Skeletal muscle satellite cell (primary cell): ENCODE results near the gene H6PD.
"Not testable (repeated sequence)": the region's sequence is repeated elsewhere in the genome, so short reads cannot be mapped to it uniquely, and the experiment has no call there.

Experiments used
- H3K27me3 ChIP-seq: 2 replicates; pipeline ENCODE4 v1.7.0; 2013; ENCODE audit warnings: low read length; ENCODE audit not compliant: control insufficient read depth, insufficient read depth
- H3K36me3 ChIP-seq: 2 replicates; pipeline ENCODE4 v1.7.0; 2013; ENCODE audit warnings: mild to moderate bottlenecking, control low read depth, low read length; ENCODE audit not compliant: insufficient read depth
- H3K4me1 ChIP-seq: 2 replicates; pipeline ENCODE4 v1.7.0; 2013; ENCODE audit warnings: low read length; ENCODE audit not compliant: control insufficient read depth, insufficient read depth
- H3K4me2 ChIP-seq: 2 replicates; pipeline ENCODE4 v1.7.0; 2013; ENCODE audit warnings: mild to moderate bottlenecking, low read length
- H3K4me3 ChIP-seq: 2 replicates; pipeline ENCODE4 v1.7.0; 2013; ENCODE audit warnings: low read length
- H3K9ac ChIP-seq: 2 replicates; pipeline ENCODE4 v1.7.0; 2013; ENCODE audit warnings: mild to moderate bottlenecking, low read depth, low read length, moderate library complexity
- H3K9me3 ChIP-seq: replicated peaks from 2 replicates; pipeline ENCODE4 v1.7.0; 2013; ENCODE audit warnings: mild to moderate bottlenecking, control low read depth, low read length

Gene H6PD

DNA sequence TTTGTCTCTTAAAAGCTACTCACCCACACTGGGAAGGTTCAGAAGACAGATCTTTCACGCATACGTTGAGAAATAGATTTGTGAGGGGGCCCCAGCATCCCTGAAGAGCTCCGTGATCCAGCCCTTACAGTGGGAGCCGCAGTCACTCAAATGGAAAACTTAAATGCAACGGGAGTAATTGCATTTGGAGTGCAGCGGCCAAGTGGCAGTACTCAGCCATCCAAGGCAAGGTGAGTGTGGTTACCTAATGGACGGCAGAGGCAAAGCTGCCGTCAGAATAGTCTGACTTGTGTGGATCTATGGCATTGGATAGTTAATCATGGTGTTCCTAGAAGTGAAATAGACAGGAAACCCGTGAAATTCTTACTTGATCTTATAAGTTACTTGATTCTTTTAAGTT, 63.3 kb downstream of the H6PD start:
- Histone ChIP-seq H3K4me2 (no peak overlapping the region), H3K9ac (no peak overlapping the region), H3K4me3 (no peak overlapping the region), H3K4me1 (peaks cover 45% of the 10 kb centered on the region), H3K36me3 (peaks cover 13% of the 10 kb centered on the region), H3K27me3 (no peaks in the 10 kb centered on the region), H3K9me3 (no peaks in the 10 kb centered on the region)

DNA sequence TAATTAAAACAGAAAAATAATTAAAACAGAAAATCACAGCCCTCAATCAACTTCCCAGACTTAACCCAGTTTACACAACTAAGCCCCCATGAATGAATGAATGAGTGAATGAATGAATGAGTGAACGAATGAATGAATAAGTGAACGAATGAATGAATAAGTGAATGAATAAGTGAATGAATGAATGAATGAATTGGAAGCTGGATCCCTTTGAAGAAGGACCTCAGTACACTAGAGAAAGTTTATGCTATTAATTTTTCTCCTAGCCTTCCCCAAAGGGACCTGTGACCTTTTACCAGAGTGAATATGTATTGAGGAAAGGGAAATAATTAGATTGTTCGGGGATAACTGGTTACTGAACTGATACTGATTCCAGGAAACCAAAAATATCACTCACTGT, 63.7 kb downstream of the H6PD start:
- no peak overlapping the region for H3K9ac ChIP-seq
- H3K4me2 ChIP-seq: no peak overlapping the region
- no peak overlapping the region for H3K4me3 ChIP-seq
- H3K4me1 ChIP-seq: peaks cover 50% of the 10 kb centered on the region
- no peaks in the 10 kb centered on the region for H3K9me3 ChIP-seq
- no peaks in the 10 kb centered on the region for H3K27me3 ChIP-seq
- peaks cover 13% of the 10 kb centered on the region for H3K36me3 ChIP-seq

DNA sequence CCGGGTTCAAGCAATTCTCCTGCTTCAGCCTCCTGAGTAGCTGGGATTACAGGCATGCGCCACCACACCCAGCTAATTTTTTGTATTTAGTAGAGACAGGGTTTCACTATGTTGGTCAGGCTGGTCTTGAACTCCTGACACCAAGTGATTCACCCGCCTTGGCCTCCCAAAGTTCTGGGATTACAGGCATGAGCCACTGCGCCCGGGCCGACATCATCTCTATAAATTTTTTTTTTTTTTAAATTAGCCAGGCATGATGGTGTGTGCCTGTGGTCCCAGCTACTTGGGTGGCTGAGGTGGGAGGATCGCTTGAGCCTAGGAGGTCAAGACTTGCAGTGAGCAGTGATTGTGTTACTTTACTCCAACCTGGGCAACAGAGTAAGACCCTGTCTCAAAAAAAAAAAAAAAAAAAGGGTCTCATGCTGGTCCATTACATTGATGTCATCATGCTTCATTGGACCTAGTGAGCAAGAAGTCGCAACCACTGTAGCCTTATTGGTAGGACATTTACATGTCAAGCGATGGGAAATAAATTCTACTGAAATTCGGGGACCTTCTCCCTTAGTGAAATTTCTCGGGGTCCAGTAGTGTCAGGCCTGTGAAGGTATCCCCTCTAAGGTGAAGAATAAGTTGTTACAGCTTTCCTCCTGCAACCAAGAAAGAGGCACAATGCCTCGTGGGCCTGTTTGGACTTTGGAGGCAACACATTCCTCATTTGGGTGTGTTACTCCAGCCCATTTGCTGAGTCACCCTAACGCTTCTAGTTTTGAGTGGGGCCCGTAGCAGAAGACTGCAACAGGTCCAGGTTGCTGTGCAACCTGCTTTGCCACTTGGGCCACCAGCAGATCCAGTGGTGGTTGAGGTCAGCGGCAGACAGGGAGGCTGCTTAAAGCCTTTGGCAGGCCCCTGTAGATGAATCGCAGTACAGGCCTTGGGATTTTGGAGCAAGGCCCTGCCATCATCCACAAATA, 65.3 kb downstream of the H6PD start:
- not testable (repeated sequence) for H3K9me3 ChIP-seq, H3K4me3 ChIP-seq, H3K9ac ChIP-seq, H3K27me3 ChIP-seq
- H3K36me3 ChIP-seq: peaks cover 13% of the 10 kb centered on the region
- H3K4me1 ChIP-seq: peaks cover 46% of the 10 kb centered on the region
- H3K4me2 ChIP-seq: peak overlapping the region; percentile 58

DNA sequence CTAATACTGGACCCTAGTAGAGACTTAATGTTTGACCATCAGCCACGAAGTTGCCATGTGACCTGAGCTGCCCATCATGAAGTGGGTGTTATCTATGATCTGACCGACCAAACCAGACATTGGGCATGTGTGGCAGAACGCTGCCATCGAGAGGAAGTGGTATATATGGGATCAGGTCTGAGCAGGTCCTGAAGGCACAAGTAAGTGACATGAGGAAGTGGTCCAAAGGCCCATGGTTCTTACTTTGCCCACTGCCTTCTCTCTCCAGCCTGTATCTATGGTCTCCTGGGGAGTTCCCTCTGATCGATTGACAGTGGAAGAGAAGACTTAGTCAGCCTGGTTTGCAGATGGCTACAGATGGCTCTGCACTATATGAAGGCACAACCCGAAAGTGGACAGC, 66.0 kb downstream of the H6PD start:
- peak overlapping the region; percentile 58 for H3K4me2 ChIP-seq

DNA sequence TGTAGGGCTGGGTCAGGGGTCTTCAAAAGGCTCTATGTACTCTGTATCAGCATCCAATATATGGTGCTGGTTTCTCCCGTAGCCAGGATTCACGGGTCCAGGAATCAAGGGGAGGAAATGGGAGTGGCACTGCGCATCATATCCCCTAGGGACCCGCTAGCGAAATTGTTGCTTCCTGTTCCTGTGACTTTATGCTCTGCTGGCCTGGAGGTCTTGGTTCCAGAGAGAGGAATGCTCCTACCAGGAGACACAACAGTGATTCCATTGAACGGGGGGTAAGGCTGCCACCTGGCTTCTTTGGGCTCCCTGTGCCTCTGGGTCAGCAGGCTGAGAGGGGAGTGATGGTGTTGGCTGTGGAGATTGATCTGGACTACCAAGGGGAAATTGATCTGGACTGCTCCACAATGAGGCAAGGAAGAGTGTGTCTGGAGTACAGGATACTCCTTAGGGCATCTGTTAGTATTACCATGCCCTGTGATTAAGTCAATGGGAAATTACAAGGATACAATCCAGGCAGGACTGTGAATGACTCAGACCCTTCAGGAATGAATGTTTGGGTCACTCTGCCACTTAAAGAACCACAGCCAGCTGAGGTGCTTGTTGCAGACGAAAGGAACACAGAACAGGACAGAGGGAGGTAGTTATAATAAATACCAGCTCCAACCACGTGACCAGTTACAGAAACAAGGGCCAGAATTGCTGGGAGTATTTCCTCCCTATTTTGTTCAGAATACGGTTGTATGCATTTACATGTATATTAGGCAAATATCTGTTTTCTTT, 68.4 kb downstream of the H6PD start:
- peaks cover 9% of the 10 kb centered on the region for H3K36me3 ChIP-seq
- peak overlapping the region; percentile 2 for H3K4me3 ChIP-seq
- peak overlapping the region; percentile 30 for H3K9ac ChIP-seq
- H3K4me2 ChIP-seq: peak overlapping the region; percentile 46
- no peaks in the 10 kb centered on the region for H3K27me3 ChIP-seq
- no peaks in the 10 kb centered on the region for H3K9me3 ChIP-seq
- H3K4me1 ChIP-seq: peaks cover 38% of the 10 kb centered on the region

More for the DNA sequence above, 66.0 kb downstream of the H6PD start:
- Histone ChIP-seq H3K4me3 (no peak overlapping the region), H3K9ac (no peak overlapping the region), H3K4me1 (peaks cover 39% of the 10 kb centered on the region), H3K27me3 (no peaks in the 10 kb centered on the region), H3K9me3 (no peaks in the 10 kb centered on the region), H3K36me3 (peaks cover 13% of the 10 kb centered on the region)

DNA sequence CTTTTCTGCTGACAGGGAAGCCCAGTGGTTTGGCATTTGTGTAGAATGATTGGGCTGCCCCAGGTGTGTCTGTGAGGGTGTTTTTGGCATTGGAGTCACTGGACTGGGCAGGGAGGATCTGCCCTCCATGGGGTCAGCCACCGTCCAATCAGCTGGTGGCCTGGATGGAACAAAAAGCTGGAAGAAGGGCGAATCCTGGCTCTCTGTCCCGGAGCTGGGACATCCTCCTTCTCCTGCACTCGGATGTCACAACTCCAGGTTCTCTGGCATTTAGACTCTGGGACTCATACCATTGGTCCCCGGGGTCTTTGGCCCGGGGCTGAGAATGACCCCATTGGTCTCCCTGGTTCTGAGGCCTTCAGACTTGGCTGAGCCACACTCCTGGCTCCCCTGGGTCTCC, 69.3 kb downstream of the H6PD start:
- peaks cover 38% of the 10 kb centered on the region for H3K4me1 ChIP-seq
- peaks cover 9% of the 10 kb centered on the region for H3K36me3 ChIP-seq

DNA sequence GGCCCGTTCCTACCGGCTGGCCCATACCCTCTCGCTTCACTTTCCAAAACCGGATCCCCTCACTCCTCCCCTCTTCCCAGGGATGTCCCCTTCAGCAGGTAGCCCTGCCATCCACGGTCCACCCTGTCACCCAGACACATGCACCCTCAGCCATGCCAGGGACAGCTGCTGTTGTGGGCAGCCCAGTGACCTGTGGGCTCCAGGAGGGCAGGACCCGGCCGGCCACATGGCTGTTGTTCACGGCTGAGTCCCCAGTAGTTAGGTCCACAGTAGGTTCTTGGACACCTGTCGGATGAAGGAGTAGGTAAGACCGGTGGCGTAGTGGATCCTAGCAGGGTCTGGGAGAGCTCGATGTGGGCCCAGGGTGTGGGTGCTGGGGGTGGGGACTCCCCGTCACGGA, 70.6 kb downstream of the H6PD start:
- H3K27me3 ChIP-seq: no peaks in the 10 kb centered on the region
- no peak overlapping the region for H3K4me3 ChIP-seq
- peaks cover 9% of the 10 kb centered on the region for H3K36me3 ChIP-seq
- no peak overlapping the region for H3K4me2 ChIP-seq
- H3K9me3 ChIP-seq: no peaks in the 10 kb centered on the region
- H3K9ac ChIP-seq: no peak overlapping the region
- H3K4me1 ChIP-seq: peaks cover 32% of the 10 kb centered on the region

More for the DNA sequence above, 69.3 kb downstream of the H6PD start:
- Histone ChIP-seq H3K4me3 (no peak overlapping the region), H3K9ac (no peak overlapping the region), H3K27me3 (no peaks in the 10 kb centered on the region), H3K9me3 (no peaks in the 10 kb centered on the region), H3K4me2 (no peak overlapping the region)

DNA sequence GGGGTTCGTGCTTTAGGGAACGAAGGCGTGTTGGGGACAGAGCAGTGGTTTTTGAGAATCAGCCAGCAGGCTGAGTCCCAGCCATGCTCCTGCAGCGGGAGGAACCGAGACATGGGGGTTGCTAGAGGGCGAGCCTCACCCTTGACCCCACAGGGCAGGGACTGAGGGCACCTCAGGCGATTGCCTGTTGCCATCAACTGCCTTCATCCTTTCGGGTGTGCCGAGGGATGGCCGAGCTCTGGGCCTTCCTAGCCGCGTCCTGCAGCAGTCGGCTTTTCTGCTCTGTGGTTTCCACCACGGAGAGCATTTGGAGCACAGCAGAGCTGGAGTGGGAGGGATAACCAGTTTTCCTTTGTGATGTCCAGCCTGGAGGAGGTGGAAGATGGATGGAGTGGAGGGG, 71.4 kb downstream of the H6PD start:
- no peak overlapping the region for H3K9ac ChIP-seq
- no peak overlapping the region for H3K4me3 ChIP-seq
- peaks cover 6% of the 10 kb centered on the region for H3K36me3 ChIP-seq
- H3K4me1 ChIP-seq: peaks cover 24% of the 10 kb centered on the region
- H3K4me2 ChIP-seq: no peak overlapping the region
- H3K27me3 ChIP-seq: no peaks in the 10 kb centered on the region
- no peaks in the 10 kb centered on the region for H3K9me3 ChIP-seq

DNA sequence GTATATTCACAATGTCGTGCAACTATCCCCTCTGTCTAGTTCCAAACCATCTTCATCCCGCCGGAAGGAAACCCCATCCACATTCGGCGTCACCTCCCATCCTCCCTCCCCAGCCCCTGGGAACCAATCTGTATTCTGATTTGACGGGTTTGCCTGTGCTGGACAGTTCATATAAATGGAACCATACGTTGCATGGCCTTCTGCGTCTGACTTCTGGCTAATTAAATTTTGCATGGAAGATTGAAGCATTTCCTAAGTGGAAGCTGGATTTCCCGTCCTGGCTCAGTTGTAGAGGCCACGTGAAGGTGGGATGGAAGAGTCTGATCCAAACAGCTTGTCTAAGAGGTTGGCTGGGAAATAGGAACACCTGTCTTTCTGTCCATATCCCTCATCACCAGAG, 72.7 kb downstream of the H6PD start:
- Histone ChIP-seq H3K9me3 (no peaks in the 10 kb centered on the region), H3K4me3 (no peak overlapping the region), H3K4me2 (no peak overlapping the region), H3K9ac (no peak overlapping the region), H3K4me1 (peaks cover 16% of the 10 kb centered on the region), H3K36me3 (no peaks in the 10 kb centered on the region), H3K27me3 (no peaks in the 10 kb centered on the region)

DNA sequence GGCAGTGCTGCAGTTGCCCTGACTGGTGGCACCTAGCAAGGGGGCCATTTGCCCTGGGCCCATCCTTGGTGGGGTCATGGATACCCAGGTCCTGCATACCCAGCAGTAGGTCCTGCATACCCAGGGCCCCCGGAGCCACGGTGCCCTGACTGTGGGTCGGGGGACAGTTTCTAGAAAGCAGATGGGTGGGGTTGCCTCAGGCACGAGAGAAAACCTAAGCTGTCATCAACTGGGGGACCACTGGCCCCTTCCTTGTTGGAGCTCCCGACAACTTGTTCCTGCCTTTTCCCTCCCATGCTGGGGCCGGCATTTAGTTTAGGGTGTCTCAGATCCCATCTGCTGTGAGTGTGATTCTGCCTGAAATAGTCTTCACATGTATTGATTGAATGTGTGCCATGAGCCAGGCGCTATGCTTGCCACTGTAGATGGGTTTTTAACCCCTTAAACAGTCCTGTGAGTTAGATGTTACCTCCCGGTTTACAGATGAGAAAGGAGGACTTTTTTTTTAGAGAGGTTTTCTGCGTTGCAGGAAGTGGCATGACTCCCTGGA, 73.7 kb downstream of the H6PD start:
- H3K9ac ChIP-seq: no peak overlapping the region
- H3K27me3 ChIP-seq: no peaks in the 10 kb centered on the region
- H3K4me1 ChIP-seq: peaks cover 6% of the 10 kb centered on the region
- no peak overlapping the region for H3K4me3 ChIP-seq
- H3K9me3 ChIP-seq: no peaks in the 10 kb centered on the region
- no peaks in the 10 kb centered on the region for H3K36me3 ChIP-seq
- no peak overlapping the region for H3K4me2 ChIP-seq

DNA sequence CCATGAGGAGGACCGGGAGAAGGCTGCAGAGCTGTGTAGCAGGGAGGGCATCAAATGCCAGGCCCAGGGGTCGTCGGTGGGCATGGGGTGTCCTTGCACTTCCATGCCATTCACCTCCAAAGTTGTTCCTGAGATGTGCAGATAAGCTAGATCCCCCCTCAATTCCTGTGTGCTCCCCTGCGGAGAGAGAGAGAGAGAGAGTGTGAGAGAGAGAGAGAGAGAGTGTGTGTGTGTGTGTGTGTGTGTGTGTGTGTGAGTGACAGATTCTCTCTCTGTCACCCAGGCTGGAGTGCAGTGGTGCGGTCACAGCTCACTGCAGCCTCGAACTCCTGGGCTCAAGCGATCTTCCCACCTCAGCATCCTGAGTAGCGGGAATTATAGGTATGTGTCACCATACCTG, 74.5 kb downstream of the H6PD start:
- no peaks in the 10 kb centered on the region for H3K9me3 ChIP-seq
- no peak overlapping the region for H3K4me2 ChIP-seq
- no peak overlapping the region for H3K9ac ChIP-seq
- no peaks in the 10 kb centered on the region for H3K36me3 ChIP-seq
- no peaks in the 10 kb centered on the region for H3K4me1 ChIP-seq
- H3K4me3 ChIP-seq: no peak overlapping the region
- no peaks in the 10 kb centered on the region for H3K27me3 ChIP-seq
